ENCODE measurements around the gene PTPN23.

The PTPN23 gene, protein sequence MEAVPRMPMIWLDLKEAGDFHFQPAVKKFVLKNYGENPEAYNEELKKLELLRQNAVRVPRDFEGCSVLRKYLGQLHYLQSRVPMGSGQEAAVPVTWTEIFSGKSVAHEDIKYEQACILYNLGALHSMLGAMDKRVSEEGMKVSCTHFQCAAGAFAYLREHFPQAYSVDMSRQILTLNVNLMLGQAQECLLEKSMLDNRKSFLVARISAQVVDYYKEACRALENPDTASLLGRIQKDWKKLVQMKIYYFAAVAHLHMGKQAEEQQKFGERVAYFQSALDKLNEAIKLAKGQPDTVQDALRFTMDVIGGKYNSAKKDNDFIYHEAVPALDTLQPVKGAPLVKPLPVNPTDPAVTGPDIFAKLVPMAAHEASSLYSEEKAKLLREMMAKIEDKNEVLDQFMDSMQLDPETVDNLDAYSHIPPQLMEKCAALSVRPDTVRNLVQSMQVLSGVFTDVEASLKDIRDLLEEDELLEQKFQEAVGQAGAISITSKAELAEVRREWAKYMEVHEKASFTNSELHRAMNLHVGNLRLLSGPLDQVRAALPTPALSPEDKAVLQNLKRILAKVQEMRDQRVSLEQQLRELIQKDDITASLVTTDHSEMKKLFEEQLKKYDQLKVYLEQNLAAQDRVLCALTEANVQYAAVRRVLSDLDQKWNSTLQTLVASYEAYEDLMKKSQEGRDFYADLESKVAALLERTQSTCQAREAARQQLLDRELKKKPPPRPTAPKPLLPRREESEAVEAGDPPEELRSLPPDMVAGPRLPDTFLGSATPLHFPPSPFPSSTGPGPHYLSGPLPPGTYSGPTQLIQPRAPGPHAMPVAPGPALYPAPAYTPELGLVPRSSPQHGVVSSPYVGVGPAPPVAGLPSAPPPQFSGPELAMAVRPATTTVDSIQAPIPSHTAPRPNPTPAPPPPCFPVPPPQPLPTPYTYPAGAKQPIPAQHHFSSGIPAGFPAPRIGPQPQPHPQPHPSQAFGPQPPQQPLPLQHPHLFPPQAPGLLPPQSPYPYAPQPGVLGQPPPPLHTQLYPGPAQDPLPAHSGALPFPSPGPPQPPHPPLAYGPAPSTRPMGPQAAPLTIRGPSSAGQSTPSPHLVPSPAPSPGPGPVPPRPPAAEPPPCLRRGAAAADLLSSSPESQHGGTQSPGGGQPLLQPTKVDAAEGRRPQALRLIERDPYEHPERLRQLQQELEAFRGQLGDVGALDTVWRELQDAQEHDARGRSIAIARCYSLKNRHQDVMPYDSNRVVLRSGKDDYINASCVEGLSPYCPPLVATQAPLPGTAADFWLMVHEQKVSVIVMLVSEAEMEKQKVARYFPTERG (N-terminal part only)

DNA sequence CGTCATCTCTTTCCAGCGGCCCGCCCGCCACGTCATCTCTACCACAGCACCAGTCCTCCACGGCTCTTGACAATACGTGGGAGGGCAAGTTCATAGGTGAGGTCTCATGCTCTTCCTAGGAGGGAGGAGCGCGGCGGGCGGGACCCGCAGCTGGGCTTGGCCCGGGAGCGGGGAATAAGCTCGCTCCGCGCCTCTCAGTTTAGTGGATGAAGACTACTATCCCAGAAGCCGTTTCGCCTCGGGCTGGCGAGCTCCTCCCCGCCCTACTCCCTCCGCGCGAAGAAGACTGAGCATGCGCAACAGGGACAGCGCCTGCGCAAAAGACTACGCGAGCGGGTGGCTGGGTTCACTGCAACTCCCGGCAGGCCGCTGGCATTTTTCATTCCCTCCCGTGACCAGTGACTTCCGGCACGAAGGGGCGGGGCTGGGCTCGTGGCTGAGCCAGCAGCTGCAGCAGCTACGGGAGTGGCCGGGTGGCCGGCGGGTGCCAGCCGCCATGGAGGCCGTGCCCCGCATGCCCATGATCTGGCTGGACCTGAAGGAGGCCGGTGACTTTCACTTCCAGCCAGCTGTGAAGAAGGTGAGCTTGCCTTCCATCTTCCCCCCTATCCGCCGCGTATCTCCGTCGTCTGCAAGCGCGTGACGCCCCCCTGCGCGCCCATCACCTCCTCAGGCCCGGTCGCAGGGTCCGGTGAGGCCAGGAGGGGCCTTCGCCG lies at the start of gene PTPN23:
Gene PTPN23, plus strand, starts transcription at position 421 of the 716 bp plus-strand sequence. Its CDS starts 76 bp downstream, at position 497.
- peak; percentile 99 for DNase-seq (ENCODE audit: low spot score)

DNA sequence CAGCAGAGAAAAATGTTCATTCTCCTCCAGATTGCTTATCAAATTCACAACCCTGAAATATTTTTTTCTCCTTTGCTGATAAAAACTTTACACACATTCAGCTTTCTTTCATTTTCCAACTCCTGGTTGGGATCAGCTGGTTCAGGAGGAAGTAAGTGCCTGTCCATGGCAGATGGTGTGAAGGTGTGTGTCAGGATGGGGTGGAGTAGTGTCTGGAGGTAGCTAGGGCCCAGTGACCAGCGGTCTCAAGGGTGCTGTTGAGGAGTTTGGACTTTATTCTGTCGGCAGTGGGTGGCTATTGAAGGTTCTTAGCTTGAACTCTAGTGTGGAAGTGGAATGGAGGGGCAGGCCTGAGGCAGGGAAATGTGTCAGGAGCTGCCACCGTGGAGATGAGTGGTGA lies 46.9 kb upstream of the PTPN23 start:
- no peak for DNase-seq (ENCODE audit: low spot score)

DNA sequence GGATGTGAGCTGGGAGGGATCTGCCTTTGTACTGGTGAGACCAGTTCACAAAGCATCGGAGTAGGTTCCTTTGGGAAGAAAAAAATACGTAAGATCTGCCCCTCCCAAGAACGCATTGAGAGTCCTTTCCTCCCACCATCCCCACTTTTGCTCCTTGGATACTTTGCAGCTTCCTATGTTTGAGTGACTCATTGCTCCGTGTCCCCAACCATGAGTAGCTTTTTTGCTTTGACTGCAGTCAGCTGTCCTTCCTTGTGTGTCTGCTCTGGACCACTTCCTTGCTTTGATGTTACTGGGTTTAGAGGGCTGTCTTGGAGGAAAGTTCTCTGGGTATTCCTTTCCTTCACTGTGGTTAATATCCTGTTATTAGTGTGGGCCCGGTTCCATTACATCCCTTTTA lies 43.2 kb upstream of the PTPN23 start:
- no peak for DNase-seq (ENCODE audit: low spot score)

DNA sequence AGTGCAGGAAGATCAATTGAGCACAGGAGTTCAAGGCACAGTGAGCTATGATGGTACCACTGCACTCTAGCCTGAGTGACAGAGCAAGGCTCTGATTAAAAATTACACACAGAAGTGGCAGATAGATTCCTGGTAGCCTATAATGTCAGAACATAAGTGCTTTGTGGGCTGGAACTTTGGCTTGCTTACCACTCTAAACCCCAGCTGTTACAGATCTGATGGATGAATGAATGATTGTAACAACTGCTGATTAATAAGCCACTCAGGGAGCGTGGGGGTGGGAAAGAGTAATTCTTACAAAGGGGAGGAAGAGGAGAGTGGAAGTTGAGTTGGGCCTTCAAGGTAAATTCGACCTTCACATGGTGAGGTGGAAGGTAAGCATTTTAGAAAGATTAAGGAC lies 40.9 kb upstream of the PTPN23 start:
- DNase-seq (ENCODE audit: low spot score), result no peak

DNA sequence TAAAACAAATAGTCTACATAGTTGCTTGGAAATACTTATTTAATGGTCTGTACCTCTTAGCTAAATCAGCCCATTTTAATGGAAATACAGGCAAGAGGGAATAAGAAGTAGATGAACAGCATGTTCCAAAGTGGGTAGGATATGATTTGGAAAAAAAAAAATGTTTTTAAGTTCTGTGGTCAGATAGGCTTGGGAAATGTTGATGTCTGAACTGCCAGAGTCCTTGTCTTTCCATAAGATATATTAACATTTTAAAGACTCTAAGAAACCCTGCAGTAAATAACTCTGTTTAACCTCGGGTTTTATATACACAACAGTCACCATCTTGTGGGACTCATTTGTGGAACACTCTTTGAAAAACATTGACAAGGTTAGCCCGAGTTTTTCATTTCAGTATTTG lies 40.0 kb upstream of the PTPN23 start:
- DNase-seq (ENCODE audit: low spot score), result no peak

DNA sequence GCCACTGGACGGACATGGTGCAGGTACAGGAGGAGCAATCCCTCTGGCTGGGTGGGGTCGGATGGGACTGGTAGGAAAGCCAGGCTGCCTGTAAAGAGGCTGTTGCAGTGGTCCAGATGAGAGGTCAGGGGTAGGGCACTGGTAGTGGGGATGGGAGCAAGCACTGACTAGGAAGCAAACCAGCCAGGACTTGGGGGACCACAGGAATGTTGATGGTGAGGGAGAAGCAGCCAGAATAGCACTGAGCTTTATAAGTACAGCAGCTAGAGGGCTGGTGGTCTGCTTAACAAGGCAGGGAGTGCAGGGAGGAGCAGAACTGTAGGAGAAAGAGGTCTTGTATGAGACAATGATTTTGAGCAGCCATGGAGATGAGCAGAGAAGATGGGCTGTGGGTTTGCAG lies 38.7 kb upstream of the PTPN23 start:
- DNase-seq (ENCODE audit: low spot score), result no peak

DNA sequence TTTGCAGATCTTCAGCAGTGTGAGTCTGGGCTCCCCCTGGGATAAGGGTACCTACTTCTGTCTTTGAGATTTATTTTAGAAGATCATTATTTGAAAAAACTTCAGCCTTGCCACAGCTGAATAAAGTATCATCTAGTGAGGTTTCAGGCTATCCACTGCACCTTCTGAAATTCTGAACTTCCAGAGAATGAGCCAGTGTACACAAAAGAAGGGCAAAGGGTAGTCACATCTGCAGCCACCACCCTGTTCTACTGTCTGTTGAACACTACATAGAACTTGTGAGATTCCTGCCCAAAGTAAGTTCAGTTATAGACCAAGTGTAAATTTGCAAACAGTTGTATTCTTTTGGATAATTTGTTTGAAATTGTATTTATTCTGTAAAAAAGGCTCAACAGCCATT lies 38.0 kb upstream of the PTPN23 start:
- DNase-seq (ENCODE audit: low spot score), result no peak

DNA sequence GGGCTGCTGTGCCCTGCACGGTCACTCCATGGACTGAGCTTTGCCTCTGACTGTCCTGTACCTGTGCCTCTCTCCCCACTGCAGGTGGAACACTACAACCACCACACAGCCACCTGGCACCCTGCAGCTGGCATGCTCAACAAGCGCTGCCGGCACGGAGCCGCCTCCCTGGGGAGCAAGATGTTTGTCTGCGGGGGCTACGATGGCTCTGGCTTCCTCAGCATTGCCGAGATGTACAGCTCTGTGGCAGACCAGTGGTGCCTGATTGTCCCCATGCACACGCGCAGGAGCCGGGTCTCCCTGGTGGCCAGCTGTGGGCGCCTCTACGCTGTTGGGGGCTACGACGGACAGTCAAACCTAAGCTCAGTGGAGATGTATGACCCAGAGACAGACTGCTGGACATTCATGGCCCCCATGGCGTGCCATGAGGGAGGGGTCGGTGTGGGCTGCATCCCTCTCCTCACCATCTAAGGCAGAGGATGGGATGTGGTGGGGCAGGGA lies 37.3 kb upstream of the PTPN23 start:
- DNase-seq (ENCODE audit: low spot score), result no peak

DNA sequence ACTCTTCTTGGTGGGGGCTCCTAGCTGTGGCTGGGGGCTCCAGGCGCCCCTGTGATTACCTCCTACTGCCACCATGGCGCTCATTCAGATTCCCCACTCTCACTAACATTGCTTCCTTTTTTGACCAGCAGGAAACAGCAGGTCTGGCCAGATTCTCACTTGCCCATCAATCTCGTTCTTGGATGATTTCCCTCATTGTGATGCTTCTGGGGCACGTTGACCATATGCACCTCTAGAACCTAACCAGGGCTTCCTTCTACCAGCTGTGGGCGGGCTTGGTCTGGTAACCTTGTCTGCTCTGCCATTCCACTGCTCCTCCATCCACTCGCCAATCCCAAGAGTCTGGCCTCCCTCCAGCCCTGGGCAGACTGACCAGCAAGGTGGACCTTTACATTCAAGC lies 35.9 kb upstream of the PTPN23 start:
- no peak for DNase-seq (ENCODE audit: low spot score)

DNA sequence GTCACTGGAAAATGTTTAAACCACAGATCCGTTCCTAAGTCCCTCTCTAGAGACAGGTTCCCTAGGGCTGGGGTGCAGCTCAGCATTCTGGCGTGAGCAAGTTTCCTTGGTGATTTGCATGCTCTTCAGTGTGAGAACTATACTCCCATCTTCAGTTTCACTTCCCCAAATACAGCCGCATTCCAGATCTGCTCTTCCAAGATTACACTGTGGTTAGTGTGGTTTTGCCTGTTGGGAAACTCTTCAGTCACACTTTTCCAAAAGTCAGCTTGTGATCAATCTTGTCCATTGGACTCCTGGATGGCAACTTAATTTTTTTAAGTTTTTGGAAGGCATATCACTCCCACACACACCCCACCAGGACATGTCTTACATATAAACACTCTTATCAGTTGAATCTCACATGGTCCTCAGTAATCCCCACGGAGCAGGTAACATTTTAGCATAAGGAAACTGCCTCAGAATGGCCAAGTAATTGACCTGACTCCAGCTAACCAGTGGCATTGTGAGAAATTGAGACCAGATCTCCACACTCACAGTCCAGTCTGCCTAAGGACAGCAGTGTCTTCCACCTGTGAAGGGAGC lies 33.5 kb upstream of the PTPN23 start:
- DNase-seq (ENCODE audit: low spot score), result peak; percentile 29

DNA sequence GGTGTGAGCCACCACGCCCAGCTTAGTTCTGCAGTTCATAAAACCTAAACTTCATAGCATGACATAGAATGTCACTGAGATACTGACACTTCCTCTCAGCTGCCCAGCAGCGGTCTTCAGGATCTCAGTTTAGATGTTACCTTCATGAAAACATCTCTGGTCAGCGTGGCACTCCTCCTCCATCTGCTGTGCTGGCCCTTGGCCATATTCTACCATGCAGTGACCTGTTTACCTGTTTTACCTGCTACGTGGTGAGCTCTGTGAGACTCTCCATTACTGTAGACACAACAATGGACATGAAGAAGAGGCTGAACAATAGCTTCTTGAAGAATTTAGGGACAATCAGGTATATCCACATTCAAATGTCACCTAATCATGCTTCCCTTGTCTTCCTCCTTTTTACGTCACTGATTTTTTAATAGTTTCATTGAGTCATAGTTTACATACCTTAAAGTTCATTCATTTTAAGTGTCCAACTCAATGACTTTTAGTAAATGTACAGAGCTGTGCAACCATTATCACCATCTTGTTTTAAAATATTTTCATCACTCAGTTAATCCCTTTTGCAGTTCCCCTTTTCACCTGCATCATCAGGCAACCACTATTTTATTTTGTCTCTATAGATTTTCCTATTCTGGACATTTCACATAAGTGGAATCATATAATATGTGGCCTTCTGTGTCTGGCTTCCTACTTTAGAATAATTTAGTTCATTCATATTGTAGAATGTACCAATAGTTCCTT lies 32.2 kb upstream of the PTPN23 start:
- no peak for DNase-seq (ENCODE audit: low spot score)

DNA sequence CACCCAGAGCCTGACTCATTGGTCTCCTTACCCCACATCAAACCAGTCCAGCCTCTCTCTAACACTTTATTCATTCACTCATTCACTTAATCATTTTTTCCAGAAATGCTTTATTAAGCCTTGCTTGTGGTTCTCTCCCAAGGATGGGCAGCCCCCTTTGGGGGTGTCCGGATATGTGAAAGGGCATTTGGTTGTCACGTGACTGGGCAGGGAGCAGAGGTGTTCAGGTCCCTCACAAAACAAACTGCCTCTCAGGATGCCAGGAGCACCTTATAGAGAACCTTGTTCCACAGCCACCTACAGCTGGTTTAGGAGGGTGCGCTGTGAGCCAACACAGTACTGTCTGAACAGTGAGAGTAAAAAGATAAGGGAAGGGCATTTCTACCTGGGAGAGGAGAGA lies 25.8 kb upstream of the PTPN23 start:
- no peak for DNase-seq (ENCODE audit: low spot score)

DNA sequence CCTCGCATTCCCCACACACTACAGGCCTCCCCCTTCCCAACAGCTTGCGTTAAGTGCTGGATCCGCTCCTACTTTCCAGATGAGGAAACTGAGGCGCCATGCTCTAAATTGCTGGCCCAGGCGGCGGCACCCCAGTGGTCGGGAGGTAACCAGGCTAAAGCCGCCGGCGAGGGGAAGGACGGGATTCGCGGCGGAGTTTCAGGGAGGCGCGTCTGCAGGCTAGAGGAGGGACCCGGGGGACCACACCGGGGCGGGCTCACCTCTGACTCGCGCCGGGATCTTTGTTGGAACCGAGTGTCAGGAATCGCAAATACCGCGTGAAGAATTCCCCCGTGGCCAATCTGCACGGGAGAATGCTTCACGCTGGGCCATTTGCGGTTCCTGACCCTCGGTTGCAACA lies 24.6 kb upstream of the PTPN23 start:
- DNase-seq (ENCODE audit: low spot score), result no peak

DNA sequence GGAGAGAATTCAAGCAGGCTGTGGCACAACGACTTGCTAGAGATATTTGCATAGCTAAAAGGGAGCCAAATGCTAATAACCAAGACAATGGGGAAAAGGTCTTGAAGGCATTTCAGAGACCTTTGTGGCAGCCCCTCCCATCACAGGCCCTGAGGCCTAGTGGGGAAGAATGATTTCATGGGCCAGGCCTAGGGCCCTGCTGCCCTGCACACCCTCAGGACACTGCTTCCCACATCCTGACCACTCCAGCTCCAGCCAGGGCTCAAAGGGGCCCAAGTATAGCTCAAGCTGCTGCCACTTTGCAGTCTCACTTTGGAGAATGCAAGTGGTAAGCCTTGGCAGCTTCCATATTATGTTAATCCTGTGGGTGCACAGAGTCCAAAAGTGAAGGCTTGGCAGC lies 21.5 kb upstream of the PTPN23 start:
- DNase-seq (ENCODE audit: low spot score), result no peak

DNA sequence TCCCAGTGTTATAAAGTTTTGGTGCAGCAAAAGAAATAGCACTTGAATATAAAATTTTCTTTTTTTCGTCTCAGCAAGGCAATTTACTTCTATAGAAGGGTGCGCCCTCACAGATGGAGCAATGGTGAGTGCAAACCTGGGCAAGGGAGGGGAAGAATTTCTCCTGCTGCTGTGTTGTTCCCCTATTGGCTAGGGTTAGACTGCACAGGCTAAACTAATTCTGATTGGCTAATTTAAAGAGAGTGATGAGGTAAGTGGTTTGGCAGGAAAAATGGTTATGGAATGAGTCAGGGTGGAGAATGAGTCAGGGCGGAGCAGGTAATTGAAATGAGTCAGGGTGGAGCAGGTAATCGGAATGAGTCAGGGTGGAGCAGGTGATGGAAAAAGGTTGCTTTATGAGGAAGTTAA lies 20.7 kb upstream of the PTPN23 start:
- DNase-seq (ENCODE audit: low spot score), result peak; percentile 75

DNA sequence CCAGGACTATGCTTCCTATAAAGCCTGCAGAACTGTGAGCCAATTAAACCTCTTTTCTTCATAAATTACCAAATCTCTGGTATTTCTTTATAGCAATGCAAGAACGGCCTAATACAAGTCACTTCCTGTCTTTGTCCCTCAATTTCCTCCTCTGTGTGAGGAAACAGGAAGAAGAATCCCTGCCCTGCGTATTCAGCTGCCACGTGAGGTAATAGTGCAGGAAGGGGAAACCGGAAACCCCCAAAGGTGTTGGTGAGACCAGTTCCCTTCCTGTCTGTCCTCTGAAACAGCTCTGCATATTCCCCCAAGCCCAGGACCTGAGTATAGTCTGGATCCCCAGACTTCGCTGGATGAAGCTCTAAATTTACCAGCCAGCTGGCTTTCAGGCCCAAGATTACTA lies 18.1 kb upstream of the PTPN23 start:
- DNase-seq (ENCODE audit: low spot score), result no peak

DNA sequence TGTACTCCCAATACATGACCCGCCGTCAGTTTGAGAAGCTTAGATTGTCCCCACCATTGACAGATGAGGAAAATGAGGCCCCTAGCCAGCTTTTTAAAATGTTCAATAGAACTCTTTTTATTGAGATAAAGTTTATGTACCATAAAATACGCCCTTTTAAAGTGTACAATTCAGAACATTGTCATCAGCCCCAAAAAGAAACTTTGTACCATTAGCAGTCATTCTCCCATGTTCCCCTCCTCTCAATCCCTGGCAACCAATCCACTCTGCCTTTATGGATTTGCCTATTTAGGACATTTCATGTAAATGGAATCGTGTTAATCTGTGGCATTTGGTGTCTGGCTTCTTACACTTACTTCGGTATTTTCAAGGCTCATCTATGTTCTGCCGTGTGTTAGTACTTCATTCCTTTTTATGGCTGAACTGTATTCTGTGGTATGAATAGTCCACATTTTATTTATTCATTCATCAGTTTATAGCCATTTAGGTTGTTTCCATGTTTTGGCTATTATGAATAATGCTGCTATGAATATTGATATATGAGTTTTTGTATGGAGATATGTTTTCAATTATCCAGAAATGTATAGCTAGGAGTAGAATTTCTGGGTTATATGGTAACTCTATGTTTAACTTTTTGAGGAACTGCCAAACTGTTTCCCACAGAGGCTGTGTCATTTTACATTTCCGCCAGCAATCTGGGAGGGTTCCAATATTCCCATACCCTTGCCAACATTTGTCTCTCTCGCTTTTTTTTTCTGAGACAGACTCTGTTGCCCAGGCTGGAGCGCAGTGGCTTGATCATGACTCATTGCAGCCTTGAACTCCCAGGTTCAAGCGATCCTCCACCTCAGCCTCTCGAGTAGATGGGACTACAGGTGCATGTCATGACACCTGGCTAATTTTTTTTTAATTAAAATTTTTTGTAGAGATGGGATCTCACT lies 15.3 kb upstream of the PTPN23 start:
- no peak for DNase-seq (ENCODE audit: low spot score)

DNA sequence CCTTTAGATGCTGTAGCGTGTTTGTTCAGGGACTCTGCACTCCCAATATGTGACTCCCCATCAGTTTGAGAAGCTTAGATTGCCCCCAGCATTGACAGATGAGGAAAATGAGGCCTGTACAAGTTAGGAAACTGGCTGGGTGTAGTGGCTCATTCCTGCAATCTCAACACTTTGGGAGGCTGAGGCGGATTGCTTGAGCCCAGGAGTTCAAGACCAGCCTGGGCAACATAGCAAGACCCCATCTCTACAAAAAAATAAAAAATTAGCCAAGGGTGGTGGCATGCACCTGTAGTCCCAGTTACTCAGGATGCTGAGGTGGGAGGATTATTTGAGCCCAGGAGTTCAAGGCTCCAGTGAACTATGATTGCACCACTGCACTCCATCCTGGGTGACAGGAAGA lies 14.0 kb upstream of the PTPN23 start:
- DNase-seq (ENCODE audit: low spot score), result no peak

DNA sequence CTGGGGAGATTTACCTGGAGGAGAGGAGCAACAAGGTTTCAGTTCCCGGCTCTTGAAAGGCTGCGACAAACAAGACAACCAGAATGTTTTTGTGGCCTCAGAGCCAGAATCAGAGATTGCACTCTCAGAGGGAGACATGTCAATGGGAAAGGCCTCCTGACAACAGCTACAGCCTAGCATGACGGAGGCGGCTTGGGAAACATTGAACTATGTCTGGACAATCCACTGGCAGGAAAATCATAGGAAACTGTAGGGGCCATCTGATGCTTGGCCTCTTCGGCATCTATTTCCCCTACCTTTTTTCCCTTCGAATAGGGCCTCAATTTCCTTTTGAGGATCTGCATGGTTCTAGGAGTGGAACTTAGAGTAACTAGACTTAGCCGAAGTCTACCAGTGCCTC lies 13.2 kb upstream of the PTPN23 start:
- DNase-seq (ENCODE audit: low spot score), result no peak
